SK-N-SH (cell line): Measurements from ENCODE around the gene CSRP1. TPM values are rescaled to one million over a fixed set of nuclear protein-coding genes. Genes with fewer than 3 reads are reported as not detected.

Experiments
- CTCF ChIA-PET: fragments of 300-600, 350-600 bp; formaldehyde crosslinking; extraction: SDS; loops from one replicate; lab custom pipeline; 2021; lab: Yijun Ruan, JAX
- POLR2A ChIA-PET: fragments of 350-600 bp; sonication (Branson Sonifier 250); formaldehyde crosslinking; extraction: SDS; loops from one replicate; lab custom pipeline; 2020; ENCODE audit warnings: antibody characterized with exemption, inconsistent platforms; lab: Yijun Ruan, JAX
- DNase-seq: peaks from one replicate; pipeline ENCODE4 v3.0.0; 2012
- H2AFZ ChIP-seq: fragments of 200-600 bp; sonication (generic); 2 replicates; pipeline ENCODE4 v1.8.1; 2016; ENCODE audit warnings: antibody characterized with exemption, mild to moderate bottlenecking, low read depth
- H3F3A ChIP-seq: fragments of 200-600 bp; sonication (generic); replicated peaks from 2 replicates; pipeline ENCODE3; 2016; ENCODE audit warnings: antibody characterized with exemption, mild to moderate bottlenecking; ENCODE audit not compliant: insufficient read depth
- H3K27ac ChIP-seq, 2 experiments: fragments of 200-500 bp in 1 of 2; fragments of 200-600 bp in 1 of 2; sonication (Bioruptor generic) in 1 of 2; sonication (generic), shearing (Covaris generic) in 1 of 2; 2 replicates each; pipeline versions ENCODE4 v1.5.1 to v1.6.1; 2014 to 2016; ENCODE audit warnings: low read depth in 2 of 2, inconsistent platforms in 1 of 2, low read length in 1 of 2, mild to moderate bottlenecking in 1 of 2, mixed read lengths in 1 of 2
- H3K27me3 ChIP-seq: fragments of 200-600 bp; sonication (generic), shearing (Covaris generic); 2 replicates; pipeline ENCODE4 v1.6.1; 2016; ENCODE audit warnings: mixed run types; ENCODE audit not compliant: insufficient read depth
- H3K36me3 ChIP-seq, 2 experiments: fragments of 200-500 bp in 1 of 2; fragments of 200-600 bp in 1 of 2; sonication (Bioruptor generic) in 1 of 2; sonication (generic) in 1 of 2; replicated peaks in 1 of 2; 2 replicates each; pipeline versions ENCODE3 to v1.5.1; 2014 to 2016; ENCODE audit warnings: low read length in 1 of 2, mild to moderate bottlenecking in 1 of 2; ENCODE audit not compliant: insufficient read depth in 2 of 2, control insufficient read depth in 1 of 2
- H3K4me1 ChIP-seq, 2 experiments: fragments of 200-500 bp in 1 of 2; fragments of 200-600 bp in 1 of 2; sonication (Bioruptor generic) in 1 of 2; sonication (generic), shearing (Covaris generic) in 1 of 2; 2 replicates each; pipeline versions ENCODE4 v1.5.1 to v1.6.1; 2014 to 2016; ENCODE audit warnings: low read depth in 1 of 2, low read length in 1 of 2, mixed run types in 1 of 2; ENCODE audit not compliant: insufficient read depth in 2 of 2, control insufficient read depth in 1 of 2
- H3K4me2 ChIP-seq: fragments of 200-600 bp; sonication (generic), shearing (Covaris generic); 2 replicates; pipeline ENCODE4 v1.6.1; 2017; ENCODE audit warnings: mixed run types
- H3K4me3 ChIP-seq, 2 experiments: fragments of 200-500 bp in 1 of 2; fragments of 200-600 bp in 1 of 2; sonication (Bioruptor generic) in 1 of 2; sonication (generic), shearing (Covaris generic) in 1 of 2; 2 replicates each; pipeline versions ENCODE4 v1.5.1 to v1.8.1; 2014 to 2016; ENCODE audit warnings: low read depth in 2 of 2, inconsistent platforms in 1 of 2, low read length in 1 of 2, mild to moderate bottlenecking in 1 of 2, mixed read lengths in 1 of 2, moderate library complexity in 1 of 2
- H3K79me2 ChIP-seq: fragments of 200-600 bp; sonication (generic); 2 replicates; pipeline ENCODE4 v1.8.1; 2017; ENCODE audit warnings: mild to moderate bottlenecking; ENCODE audit not compliant: insufficient read depth
- H3K9ac ChIP-seq: fragments of 200-600 bp; sonication (generic); 2 replicates; pipeline ENCODE4 v1.6.1; 2017; ENCODE audit warnings: mixed run types
- H3K9me2 ChIP-seq: fragments of 200-600 bp; sonication (generic); 2 replicates; pipeline ENCODE4 v1.6.1; 2017; ENCODE audit warnings: mixed run types
- H3K9me3 ChIP-seq: fragments of 200-600 bp; sonication (generic); 2 replicates; pipeline ENCODE4 v1.6.1; 2017; ENCODE audit warnings: mixed run types, mild to moderate bottlenecking, moderate library complexity
- H4K20me1 ChIP-seq: fragments of 200-600 bp; sonication (generic); 2 replicates; pipeline ENCODE4 v1.6.1; 2017; ENCODE audit warnings: mild to moderate bottlenecking, mixed run types; ENCODE audit not compliant: insufficient read depth
- FOSL2 ChIP-seq: IDR thresholded peaks from 2 replicates; pipeline ENCODE4 v1.4.0; 2012; ENCODE audit warnings: low read depth, mild to moderate bottlenecking, moderate library complexity, borderline replicate concordance
- GABPA ChIP-seq: IDR thresholded peaks from 2 replicates; pipeline ENCODE4 v1.4.0; 2012; ENCODE audit warnings: low read depth, mild to moderate bottlenecking
- GATA2 ChIP-seq: sonication (generic); formaldehyde crosslinking; IDR thresholded peaks from 2 replicates; pipeline ENCODE4 v1.5.0; 2020; ENCODE audit warnings: mild to moderate bottlenecking, missing genetic modification reagents
- NRF1 ChIP-seq: IDR thresholded peaks from 2 replicates; pipeline ENCODE4 v1.6.1; 2012; ENCODE audit warnings: low read depth, mild to moderate bottlenecking, low read length
- POLR2AphosphoS5 ChIP-seq: IDR thresholded peaks from 2 replicates; pipeline ENCODE4 v1.6.1; 2012; ENCODE audit warnings: low read depth, low read length
- RCOR1 ChIP-seq: fragments of 150-350 bp; IDR thresholded peaks from 2 replicates; pipeline ENCODE4 v1.6.1; 2017; ENCODE audit warnings: antibody characterized with exemption, low read length
- REST ChIP-seq: IDR thresholded peaks from 2 replicates; pipeline ENCODE4 v1.6.1; 2012; ENCODE audit warnings: mild to moderate bottlenecking, low read depth, low read length, moderate library complexity
- RXRA ChIP-seq: IDR thresholded peaks from 2 replicates; pipeline ENCODE4 v1.4.0; 2012; ENCODE audit warnings: low read depth, mild to moderate bottlenecking, borderline replicate concordance
- TEAD4 ChIP-seq: IDR thresholded peaks from 2 replicates; pipeline ENCODE4 v1.4.0; 2012; ENCODE audit warnings: mild to moderate bottlenecking, borderline replicate concordance; ENCODE audit not compliant: insufficient read depth
- WGBS: methylation state at CpG from one replicate; pipeline ENCODE4 v1.1.6; 2017; ENCODE audit warnings: low lambda C conversion rate; 5-methylcytosine and 5-hydroxymethylcytosine counted together
- polyA plus RNA-seq, 3 experiments: library from polyadenylated mRNA; depleted of rRNA; stranded (reverse); fragments of >200 nt; gene quantifications; 2 replicates each; pipeline ENCODE4 v1.2.3, GENCODE V29; 2012
- TF ChIP-seq, protein P1 (sequence below): fragments of 150-350 bp; IDR thresholded peaks from 2 replicates; pipeline ENCODE4 v1.6.1; 2017; ENCODE audit warnings: antibody characterized with exemption, low read length, low read depth, borderline replicate concordance

The CSRP1 gene
- polyA plus RNA-seq, 1 of the 3 experiments (the other 2 are of a cell fraction): 373 TPM

DNA sequence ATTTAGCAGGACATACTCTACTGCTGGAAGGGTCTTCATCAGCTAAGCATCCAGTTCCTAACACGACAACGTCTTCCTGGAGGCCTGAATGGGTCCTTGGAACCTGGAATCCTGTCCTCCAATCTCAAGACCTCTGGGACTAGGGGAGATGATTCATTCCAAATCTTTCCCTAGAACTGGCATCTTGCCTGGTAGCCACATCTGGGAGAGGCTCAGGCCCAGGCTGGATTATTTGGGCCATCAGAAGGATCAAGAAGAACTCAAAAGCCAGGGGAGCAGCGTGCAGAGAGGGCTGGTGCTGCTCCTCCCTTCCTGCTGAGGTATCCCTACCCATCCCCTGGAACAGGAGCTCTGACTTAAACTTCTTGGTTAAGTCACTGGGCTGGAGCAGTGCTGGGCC is 35.2 kb downstream of the CSRP1 start:
- no peak overlapping the region for H3K9ac ChIP-seq
- H3K79me2 ChIP-seq: peaks cover 22% of the 10 kb centered on the region
- peaks cover 14 to 20% of the 10 kb centered on the region in 2 experiments; a peak in 3 of 4 replicates for H3K4me1 ChIP-seq
- POLR2A ChIA-PET: no interaction called here
- no peaks in the 10 kb centered on the region for H3K9me2 ChIP-seq
- H3K4me2 ChIP-seq: no peak overlapping the region
- 73% methylated on average over 2 of the region's 3 CpGs for WGBS
- no peaks in the 10 kb centered on the region for H3K36me3 ChIP-seq
- DNase-seq: no peak
- CTCF ChIA-PET: interaction anchor here (1.2 to 7.3 kb wide), 4 partner anchors 9 to 41 kb away, joined by 3 to 63 read pairs (median 26); no protein-coding TSS in a partner anchor
- H3K9me3 ChIP-seq: no peaks in the 10 kb centered on the region
- no peaks in the 10 kb centered on the region for H3F3A ChIP-seq
- no peak overlapping the region for H3K4me3 ChIP-seq
- no peak overlapping the region for H3K27ac ChIP-seq
- H3K27me3 ChIP-seq: no peaks in the 10 kb centered on the region
- no peak overlapping the region for H2AFZ ChIP-seq
- peaks cover 14% of the 10 kb centered on the region for H4K20me1 ChIP-seq
- TF ChIP-seq FOSL2 (peak; percentile 17; the same call in 1 of the 2 replicates), REST (no peak)

DNA sequence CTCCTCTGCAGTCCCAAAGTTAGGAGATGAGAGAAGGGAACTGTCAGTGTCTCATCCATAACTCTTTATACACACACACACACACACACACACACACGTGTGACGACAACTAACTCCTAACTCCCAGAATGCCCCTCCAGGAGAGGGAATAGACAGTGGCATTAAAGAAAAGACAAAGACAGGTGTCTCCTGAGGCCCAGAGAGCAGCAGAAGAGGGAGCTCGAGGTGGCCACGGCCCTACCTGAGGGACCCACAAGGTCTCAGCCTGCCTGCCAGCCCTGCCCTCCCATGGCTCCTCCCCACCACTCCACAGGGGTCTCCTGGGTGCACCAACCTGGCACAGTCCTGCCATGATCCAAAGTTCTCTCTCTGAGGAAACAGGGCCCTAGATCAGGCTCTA is 36.3 kb downstream of the CSRP1 start:
- Histone ChIP-seq H3K9ac (no peak overlapping the region), H3K79me2 (peaks cover 33% of the 10 kb centered on the region), H3K4me3 (no peak overlapping the region)
- TF ChIP-seq FOSL2 (no peak), NRF1 (no peak), TEAD4 (no peak), POLR2AphosphoS5 (no peak), GABPA (no peak), RXRA (no peak), REST (no peak), GATA2 (CRISPR knock-in tag) (no peak), RCOR1 (no peak)
- TF ChIP-seq, protein P1, sequence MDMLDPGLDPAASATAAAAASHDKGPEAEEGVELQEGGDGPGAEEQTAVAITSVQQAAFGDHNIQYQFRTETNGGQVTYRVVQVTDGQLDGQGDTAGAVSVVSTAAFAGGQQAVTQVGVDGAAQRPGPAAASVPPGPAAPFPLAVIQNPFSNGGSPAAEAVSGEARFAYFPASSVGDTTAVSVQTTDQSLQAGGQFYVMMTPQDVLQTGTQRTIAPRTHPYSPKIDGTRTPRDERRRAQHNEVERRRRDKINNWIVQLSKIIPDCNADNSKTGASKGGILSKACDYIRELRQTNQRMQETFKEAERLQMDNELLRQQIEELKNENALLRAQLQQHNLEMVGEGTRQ: no peak
- TF ChIP-seq, all 33 proteins: peak for 0
- H3K4me2 ChIP-seq: no peak overlapping the region
- no peaks in the 10 kb centered on the region for H3F3A ChIP-seq
- peaks cover 13 to 29% of the 10 kb centered on the region in 2 experiments; a peak in 3 of 4 replicates for H3K4me1 ChIP-seq
- 72% methylated on average over 4 of the region's 4 CpGs for WGBS
- H3K9me3 ChIP-seq: no peaks in the 10 kb centered on the region
- no peak overlapping the region for H3K27ac ChIP-seq
- peaks cover 1 to 6% of the 10 kb centered on the region in 2 experiments for H3K36me3 ChIP-seq
- H3K27me3 ChIP-seq: no peaks in the 10 kb centered on the region
- H2AFZ ChIP-seq: no peak overlapping the region
- no peak for DNase-seq
- peaks cover 25% of the 10 kb centered on the region for H4K20me1 ChIP-seq
- POLR2A ChIA-PET: no interaction called here
- H3K9me2 ChIP-seq: no peaks in the 10 kb centered on the region
- CTCF ChIA-PET: interaction anchor here (2.2 to 7.3 kb wide), 5 partner anchors 10 to 323 kb away, joined by 6 to 63 read pairs (median 31); no protein-coding TSS in a partner anchor
